K562 (cell line): ENCODE data around the gene THBS1. TPM values are rescaled to one million over a fixed set of nuclear protein-coding genes. Genes with fewer than 3 reads are reported as not detected.

ENCODE experiments used
- E2F3 ChIP-seq: fragments of 250-450 bp; sonication (Bioruptor Pico); IDR thresholded peaks from 2 replicates; pipeline ENCODE4 v1.4.0; 2020; ENCODE audit warnings: mild to moderate bottlenecking
- RAD51 ChIP-seq: fragments of 450-650 bp; IDR thresholded peaks from 2 replicates; pipeline ENCODE4 v1.7.1; 2016; ENCODE audit warnings: low read depth, mild to moderate bottlenecking, borderline replicate concordance
- ZNF77 ChIP-seq: fragments of 250-450 bp; sonication (Bioruptor Pico); IDR thresholded peaks from 2 replicates; pipeline ENCODE4 v1.5.0; 2020
- polyA plus RNA-seq, 8 experiments: library from polyadenylated mRNA; depleted of rRNA in 4 of 8; stranded (reverse) in 5 of 8; unstranded in 3 of 8; fragments of >200 nt; fragmentation: Nextera tagmentation in 2 of 8; fragmentation: Illumina TruSeq in 1 of 8; extraction: Ambion mirVana in 2 of 8; extraction: Trizol in 1 of 8; gene quantifications; 2 replicates each; pipeline versions ENCODE4 v1.2.1 to v1.2.3, GENCODE V29; 2011 to 2014; ENCODE audit warnings: inconsistent platforms in 1 of 8, missing spikeins in 1 of 8
- total RNA-seq, 7 experiments: library from RNA; depleted of rRNA in 6 of 7; stranded (reverse); fragments of >200 nt in 6 of 7; fragmentation: Illumina TruSeq in 2 of 7; extraction: Trizol in 2 of 7; gene quantifications; 2 replicates each; pipeline versions ENCODE4 v1.2.1 to v1.2.3, GENCODE V29; 2011 to 2021; ENCODE audit warnings: low replicate concordance in 1 of 7
- TF ChIP-seq, protein P1 (sequence below): fragments of 450-650 bp; IDR thresholded peaks from 2 replicates; pipeline ENCODE4 v1.6.1; 2016; ENCODE audit warnings: mild to moderate bottlenecking

The THBS1 gene
- total and polyA plus RNA-seq, 9 of the 15 experiments (the other 6 are each of a cell fraction or from before 2014, with no cell fraction given) = 0.04 to 1.3 (median 0.40) TPM

- TF ChIP-seq RAD51 = no peak
- TF ChIP-seq, protein P1, sequence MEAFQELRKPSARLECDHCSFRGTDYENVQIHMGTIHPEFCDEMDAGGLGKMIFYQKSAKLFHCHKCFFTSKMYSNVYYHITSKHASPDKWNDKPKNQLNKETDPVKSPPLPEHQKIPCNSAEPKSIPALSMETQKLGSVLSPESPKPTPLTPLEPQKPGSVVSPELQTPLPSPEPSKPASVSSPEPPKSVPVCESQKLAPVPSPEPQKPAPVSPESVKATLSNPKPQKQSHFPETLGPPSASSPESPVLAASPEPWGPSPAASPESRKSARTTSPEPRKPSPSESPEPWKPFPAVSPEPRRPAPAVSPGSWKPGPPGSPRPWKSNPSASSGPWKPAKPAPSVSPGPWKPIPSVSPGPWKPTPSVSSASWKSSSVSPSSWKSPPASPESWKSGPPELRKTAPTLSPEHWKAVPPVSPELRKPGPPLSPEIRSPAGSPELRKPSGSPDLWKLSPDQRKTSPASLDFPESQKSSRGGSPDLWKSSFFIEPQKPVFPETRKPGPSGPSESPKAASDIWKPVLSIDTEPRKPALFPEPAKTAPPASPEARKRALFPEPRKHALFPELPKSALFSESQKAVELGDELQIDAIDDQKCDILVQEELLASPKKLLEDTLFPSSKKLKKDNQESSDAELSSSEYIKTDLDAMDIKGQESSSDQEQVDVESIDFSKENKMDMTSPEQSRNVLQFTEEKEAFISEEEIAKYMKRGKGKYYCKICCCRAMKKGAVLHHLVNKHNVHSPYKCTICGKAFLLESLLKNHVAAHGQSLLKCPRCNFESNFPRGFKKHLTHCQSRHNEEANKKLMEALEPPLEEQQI = no peak
- no peak for TF ChIP-seq E2F3 (CRISPR knock-in tag)
- no peak for TF ChIP-seq ZNF77 (CRISPR knock-in tag)
These were observed 65.5 kb downstream of the THBS1 start (continued) for GRCh38 chr15:39646425-39646824.

Other genes with a start within 250 kb of the THBS1 start
- 0.08 and 0.23 TPM in 2 replicates for gene FSIP1, start 201.8 kb downstream of the THBS1 start, total RNA-seq (2014; rRNA removed)
- 0.51 and 0.54 TPM in 2 replicates for gene FSIP1, start 201.8 kb downstream of the THBS1 start, total RNA-seq (2014; rRNA removed; fragmentation: Illumina TruSeq; extraction: Trizol)
- 0.34 and 0.43 TPM in 2 replicates for gene FSIP1, start 201.8 kb downstream of the THBS1 start, total RNA-seq (2015; rRNA removed; fragmentation: Illumina TruSeq; extraction: Trizol)
- 0.13 and 0.29 TPM in 2 replicates for gene FSIP1, start 201.8 kb downstream of the THBS1 start, total RNA-seq (2021)
- gene FSIP1, start 201.8 kb downstream of the THBS1 start, polyA plus RNA-seq (2011; rRNA removed) = 0.05 and 0.10 TPM in 2 replicates
- gene FSIP1, start 201.8 kb downstream of the THBS1 start, polyA plus RNA-seq (2014; fragmentation: Illumina TruSeq; extraction: Trizol) = 0.21 and 0.42 TPM in 2 replicates
- under 1 TPM; 0.07 to 0.20 TPM for gene FSIP1, start 201.8 kb downstream of the THBS1 start, polyA plus RNA-seq (2014; fragmentation: Nextera tagmentation; extraction: Ambion mirVana)
- gene FSIP1, start 201.8 kb downstream of the THBS1 start, polyA plus RNA-seq (2014; rRNA removed) = 0.30 and 0.36 TPM in 2 replicates